ENCODE results near the gene RETN.

The RETN gene

GRCh38 chr19:7674010-7675005 is 5.5 kb downstream of the RETN start:
- TF ChIP-seq CTCF (IDR thresholded peaks at IDR 0.05; ENCODE audit: insufficient read depth, low read depth, low read length, missing control alignments) = no peak
- no peak overlapping the region for H3K4me3 ChIP-seq (ENCODE audit: low read length)
- DNase-seq (ENCODE audit: low read depth) = peak; percentile 59

GRCh38 chr19:7676376-7676775 is 7.5 kb downstream of the RETN start:
- H3K4me3 ChIP-seq (ENCODE audit: low read length) = no peak overlapping the region
- TF ChIP-seq CTCF (IDR thresholded peaks at IDR 0.05; ENCODE audit: insufficient read depth, low read depth, low read length, missing control alignments) = no peak
- DNase-seq (ENCODE audit: low read depth) = no peak

- DNase-seq (ENCODE audit: low read depth) = no peak
- no peak for TF ChIP-seq CTCF (IDR thresholded peaks at IDR 0.05; ENCODE audit: insufficient read depth, low read depth, low read length, missing control alignments)
- no peak within 1 kb of the TSS for H3K4me3 ChIP-seq (ENCODE audit: low read length)
Measured at GRCh38 chr19:7676854-7677253, 8.0 kb downstream of the RETN start, which contains the start of gene MCEMP1. Gene MCEMP1 (plus strand): TSS chr19:7677090. CDS start chr19:7677121, 31 bp downstream.

GRCh38 chr19:7677669-7678311 is 8.9 kb downstream of the RETN start:
- no peak overlapping the region for H3K4me3 ChIP-seq (ENCODE audit: low read length)
- TF ChIP-seq CTCF (IDR thresholded peaks at IDR 0.05; ENCODE audit: insufficient read depth, low read depth, low read length, missing control alignments) = no peak
- no peak for DNase-seq (ENCODE audit: low read depth)

GRCh38 chr19:7678971-7679751 is 10.3 kb downstream of the RETN start:
- DNase-seq (ENCODE audit: low read depth) = peak; percentile 14
- peak; percentile 29 for TF ChIP-seq CTCF (IDR thresholded peaks at IDR 0.05; ENCODE audit: insufficient read depth, low read depth, low read length, missing control alignments)
- H3K4me3 ChIP-seq (ENCODE audit: low read length) = no peak overlapping the region

GRCh38 chr19:7679771-7680605 is 11.1 kb downstream of the RETN start:
- no peak for TF ChIP-seq CTCF (IDR thresholded peaks at IDR 0.05; ENCODE audit: insufficient read depth, low read depth, low read length, missing control alignments)
- no peak for DNase-seq (ENCODE audit: low read depth)
- peak overlapping the region; percentile 24 for H3K4me3 ChIP-seq (ENCODE audit: low read length)

All from epithelial cell of esophagus (primary cell).